Measurements from ENCODE around the gene TIMM21. TPM values are rescaled to one million over a fixed set of nuclear protein-coding genes. Genes with fewer than 3 reads are reported as not detected.

TIMM21 gene
- 21.5 and 32.7 TPM in 2 replicates for total RNA-seq

GRCh38 chr18:74147779-74148542 is at the start of gene TIMM21, which contains the start of gene FBXO15:
TSS of gene TIMM21 (plus strand) at chr18:74148523. CDS start at chr18:74148809, 286 bp downstream.
TSS of gene FBXO15 (minus strand) at chr18:74147834. CDS start at chr18:74147785, 49 bp downstream.

Other genes starting within 250 kb of the TIMM21 start
- 0.06 and 0.16 TPM in 2 replicates for gene FBXO15, start 689 bp upstream of the TIMM21 start, total RNA-seq
- 35.5 and 92.3 TPM in 2 replicates for gene CYB5A, start 143.4 kb downstream of the TIMM21 start, total RNA-seq
- gene C18orf63, start 167.3 kb downstream of the TIMM21 start, total RNA-seq = not detected in 2 replicates